MCF 10A (cell line): ENCODE measurements around the gene KDM5A. TPM values are rescaled to one million over a fixed set of nuclear protein-coding genes. Genes with fewer than 3 reads are reported as not detected.

Experiments
- BruUV-seq: library from RNA; stranded (reverse); fragments of 400-500 nt; replicated peaks from 2 replicates; lab custom pipeline; 2021; lab: Mats Ljungman, UMichigan
- CTCF ChIA-PET: fragments of 300-600 bp; sonication (Branson Sonifier 250); formaldehyde crosslinking; extraction: SDS; loops from one replicate; lab custom pipeline; 2021; ENCODE audit warnings: antibody characterized with exemption, inconsistent platforms; lab: Yijun Ruan, JAX
- POLR2A ChIA-PET: fragments of 300-600, 350-650 bp; sonication (Branson Sonifier 250); formaldehyde crosslinking; extraction: SDS; loops from one replicate; lab custom pipeline; 2020; ENCODE audit warnings: antibody characterized with exemption, inconsistent platforms; lab: Yijun Ruan, JAX
- DNase-seq: peaks from one replicate; pipeline ENCODE4 v3.0.0-alpha.2; 2018; ENCODE audit not compliant: unreplicated experiment
- H3K27ac Mint-ChIP-seq: one replicate; pipeline ENCODE4 v1.8.0; 2022; ENCODE audit warnings: mild to moderate bottlenecking, low read depth, mixed read lengths; ENCODE audit not compliant: unreplicated experiment
- H3K27me3 Mint-ChIP-seq: one replicate; pipeline ENCODE4 v1.8.0; 2022; ENCODE audit warnings: mixed read lengths; ENCODE audit not compliant: insufficient read depth, unreplicated experiment
- H3K36me3 Mint-ChIP-seq: one replicate; pipeline ENCODE4 v1.8.0; 2022; ENCODE audit warnings: mild to moderate bottlenecking, moderate library complexity, mixed read lengths; ENCODE audit not compliant: insufficient read depth, unreplicated experiment
- H3K4me1 Mint-ChIP-seq: one replicate; pipeline ENCODE4 v1.8.0; 2022; ENCODE audit warnings: mixed read lengths; ENCODE audit not compliant: insufficient read depth, unreplicated experiment
- H3K4me3 Mint-ChIP-seq: one replicate; pipeline ENCODE4 v1.8.0; 2022; ENCODE audit warnings: mild to moderate bottlenecking, moderate library complexity, mixed read lengths; ENCODE audit not compliant: unreplicated experiment
- H3K9me3 Mint-ChIP-seq: one replicate; pipeline ENCODE4 v1.8.0; 2022; ENCODE audit warnings: mixed read lengths; ENCODE audit not compliant: unreplicated experiment
- intact Hi-C: fragments of 100-400 bp; cut with micrococcal nuclease; formaldehyde crosslinking; loops from 2 replicates; pipeline ENCODE4 v1.14.1; 2022
- total RNA-seq: library from RNA; stranded (reverse); gene quantifications from 2 replicates; pipeline ENCODE4 v1.2.3, GENCODE V29; 2022
- TF ChIP-seq, protein P1 (sequence below): fragments of 200-600 bp; IDR thresholded peaks from one replicate; pipeline ENCODE4 v1.8.0; 2022; ENCODE audit warnings: antibody characterized with exemption, mild to moderate bottlenecking; ENCODE audit not compliant: unreplicated experiment

The KDM5A gene
- total RNA-seq, 1 experiment from 2014 or later: 58.0 TPM

DNA sequence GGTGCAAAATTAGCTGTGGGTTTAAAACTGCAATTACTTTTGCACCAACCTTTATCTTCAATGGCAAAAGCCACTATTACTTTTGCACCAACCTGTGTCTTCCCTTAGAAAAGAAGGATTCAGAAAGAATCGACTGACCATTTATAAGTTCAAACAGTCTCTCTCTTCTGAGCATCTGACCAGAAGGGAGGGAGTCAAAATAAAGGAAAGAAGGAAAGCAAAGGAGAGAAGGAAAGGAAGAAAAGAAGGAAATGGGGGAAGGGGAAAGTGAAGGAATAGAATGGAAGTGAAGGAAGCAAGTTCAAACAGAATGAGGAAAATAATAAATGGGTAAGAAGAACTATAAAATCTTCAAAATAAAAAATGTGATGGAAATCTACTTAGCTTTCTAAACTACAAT is 57.8 kb downstream of the KDM5A start:
- Mint-ChIP-seq H3K27me3 (no peaks in the 10 kb centered on the region), H3K27ac (no peak overlapping the region), H3K9me3 (no peaks in the 10 kb centered on the region), H3K4me3 (no peak overlapping the region), H3K4me1 (peaks cover 23% of the 10 kb centered on the region), H3K36me3 (peaks cover 82% of the 10 kb centered on the region)
- TF ChIP-seq, protein P1, sequence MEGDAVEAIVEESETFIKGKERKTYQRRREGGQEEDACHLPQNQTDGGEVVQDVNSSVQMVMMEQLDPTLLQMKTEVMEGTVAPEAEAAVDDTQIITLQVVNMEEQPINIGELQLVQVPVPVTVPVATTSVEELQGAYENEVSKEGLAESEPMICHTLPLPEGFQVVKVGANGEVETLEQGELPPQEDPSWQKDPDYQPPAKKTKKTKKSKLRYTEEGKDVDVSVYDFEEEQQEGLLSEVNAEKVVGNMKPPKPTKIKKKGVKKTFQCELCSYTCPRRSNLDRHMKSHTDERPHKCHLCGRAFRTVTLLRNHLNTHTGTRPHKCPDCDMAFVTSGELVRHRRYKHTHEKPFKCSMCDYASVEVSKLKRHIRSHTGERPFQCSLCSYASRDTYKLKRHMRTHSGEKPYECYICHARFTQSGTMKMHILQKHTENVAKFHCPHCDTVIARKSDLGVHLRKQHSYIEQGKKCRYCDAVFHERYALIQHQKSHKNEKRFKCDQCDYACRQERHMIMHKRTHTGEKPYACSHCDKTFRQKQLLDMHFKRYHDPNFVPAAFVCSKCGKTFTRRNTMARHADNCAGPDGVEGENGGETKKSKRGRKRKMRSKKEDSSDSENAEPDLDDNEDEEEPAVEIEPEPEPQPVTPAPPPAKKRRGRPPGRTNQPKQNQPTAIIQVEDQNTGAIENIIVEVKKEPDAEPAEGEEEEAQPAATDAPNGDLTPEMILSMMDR: no peak
- no peak for DNase-seq
- CTCF ChIA-PET: no interaction called here
- intact Hi-C loops: no loop called here
- BruUV-seq: no TSS peak
- POLR2A ChIA-PET: interaction anchor here (2.0 kb wide), 1 partner anchor 57 kb away, joined by 5 read pairs; the partner anchor contains the start of gene KDM5A

DNA sequence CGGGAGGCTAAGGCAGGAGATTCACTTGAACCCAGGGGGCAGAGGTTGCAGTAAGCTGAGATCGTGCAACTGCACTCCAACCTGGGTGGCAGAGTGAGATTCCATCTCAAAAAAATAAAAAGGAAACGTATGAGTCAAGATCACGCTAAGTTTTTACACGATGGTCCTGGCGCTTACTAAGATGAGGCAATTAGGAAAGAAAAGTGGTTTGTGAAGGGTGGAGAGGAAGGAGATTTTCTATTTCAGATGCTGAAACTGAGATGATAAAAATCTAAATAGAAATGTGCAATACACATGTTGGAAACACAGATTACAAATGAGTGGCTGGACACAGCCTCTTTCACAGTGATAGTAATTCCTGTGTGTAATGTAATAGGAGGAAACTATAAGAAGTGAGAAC is 63.2 kb downstream of the KDM5A start:
- Mint-ChIP-seq H3K27me3 (no peaks in the 10 kb centered on the region), H3K27ac (no peak overlapping the region), H3K4me1 (peaks cover 5% of the 10 kb centered on the region), H3K9me3 (no peaks in the 10 kb centered on the region), H3K36me3 (peaks cover 89% of the 10 kb centered on the region), H3K4me3 (no peak overlapping the region)
- no TSS peak for BruUV-seq
- ChIA-PET CTCF (interaction anchor here (0.8 kb wide), 1 partner anchor 16 kb away, joined by 3 read pairs; no protein-coding TSS in a partner anchor), POLR2A (no interaction called here)
- intact Hi-C loops: no loop called here
- TF ChIP-seq, protein P1: no peak
- no peak for DNase-seq

DNA sequence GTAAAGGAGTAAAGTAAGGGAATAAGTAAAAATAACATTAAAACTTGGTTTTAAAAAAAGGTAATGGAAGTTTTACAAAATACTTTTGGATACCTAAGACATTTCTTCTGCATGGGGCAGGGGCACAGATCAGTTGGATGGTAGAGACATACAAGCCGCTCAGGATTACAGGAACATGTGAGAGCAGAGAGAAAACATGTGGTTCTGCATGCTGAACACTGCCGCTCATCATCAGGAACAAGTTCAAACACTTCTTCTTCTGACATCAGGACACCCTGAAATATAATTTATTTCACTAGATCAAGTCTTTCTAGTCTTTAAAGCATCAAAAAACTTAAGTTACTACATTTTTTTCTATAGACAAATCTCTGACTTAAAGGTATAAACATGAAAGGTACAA is 65.6 kb downstream of the KDM5A start:
- POLR2A ChIA-PET: interaction anchor here (0.7 kb wide), 1 partner anchor 271 kb away, joined by 3 read pairs; no protein-coding TSS in a partner anchor
- H3K36me3 Mint-ChIP-seq: peaks cover 99% of the 10 kb centered on the region

DNA sequence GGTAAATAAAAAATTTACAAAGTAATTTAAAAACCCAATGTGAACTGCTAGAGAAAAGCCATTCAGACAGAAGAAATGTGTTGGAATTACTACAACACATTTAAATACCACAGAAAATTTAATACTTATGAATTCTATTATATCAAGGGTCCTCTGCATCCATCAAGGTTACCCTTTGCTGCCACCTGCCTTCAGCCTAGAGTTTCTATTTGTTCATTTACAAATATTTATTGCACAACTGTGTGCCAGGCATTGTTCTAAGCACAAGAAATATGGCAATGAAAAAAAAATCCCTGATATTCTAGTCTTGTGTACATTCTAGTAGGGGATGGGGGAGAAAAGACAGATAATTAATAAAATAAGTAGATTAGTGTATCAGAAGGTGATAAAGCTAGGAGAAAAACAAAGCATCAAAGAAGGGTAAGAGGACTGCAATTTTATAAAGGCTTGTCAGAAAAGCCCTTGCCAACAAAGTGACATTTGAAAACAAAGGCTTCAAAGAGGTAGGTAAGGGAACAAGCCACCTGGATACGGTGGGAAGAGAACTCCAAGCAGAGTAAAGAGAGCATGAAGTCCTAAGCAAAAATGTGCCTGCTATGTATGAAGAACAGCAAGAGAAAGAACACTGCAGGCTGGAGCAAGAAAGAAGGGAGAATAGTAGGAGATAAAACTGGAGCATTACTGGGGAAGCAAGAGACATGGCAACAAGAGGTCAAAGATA is 67.4 kb downstream of the KDM5A start:
- DNase-seq: peak; percentile 43
- TF ChIP-seq, protein P1: peak; percentile 44
- no peaks in the 10 kb centered on the region for H3K27me3 Mint-ChIP-seq
- H3K36me3 Mint-ChIP-seq: peaks cover 100% of the 10 kb centered on the region
- POLR2A ChIA-PET: interaction anchor here (1.0 kb wide), 1 partner anchor 11 kb away, joined by 3 read pairs; no protein-coding TSS in a partner anchor
- H3K27ac Mint-ChIP-seq: peak overlapping the region; percentile 44
- H3K4me1 Mint-ChIP-seq: peaks cover 5% of the 10 kb centered on the region
- CTCF ChIA-PET: interaction anchor here (0.6 to 0.7 kb wide), 2 partner anchors 120 to 668 kb away, joined by 3 read pairs; no protein-coding TSS in a partner anchor
- intact Hi-C loops: no loop called here
- no TSS peak for BruUV-seq
- no peaks in the 10 kb centered on the region for H3K9me3 Mint-ChIP-seq
- no peak overlapping the region for H3K4me3 Mint-ChIP-seq

More for the DNA sequence above, 65.6 kb downstream of the KDM5A start:
- intact Hi-C loops: no loop called here
- Mint-ChIP-seq H3K4me1 (peaks cover 5% of the 10 kb centered on the region), H3K27me3 (no peaks in the 10 kb centered on the region), H3K9me3 (no peaks in the 10 kb centered on the region), H3K27ac (peak overlapping the region; percentile 33), H3K4me3 (no peak overlapping the region)
- no TSS peak for BruUV-seq
- DNase-seq: no peak
- CTCF ChIA-PET: no interaction called here
- TF ChIP-seq, protein P1: no peak
